Renal cortex interstitium (tissue), 3 donors: ENCODE results near the gene IFI27. TPM values are rescaled to one million over a fixed set of nuclear protein-coding genes. Genes with fewer than 3 reads are reported as not detected.

Experiments
- polyA plus RNA-seq, 3 donors: library from polyadenylated mRNA; unstranded; fragments of 120-200 nt; gene quantifications; one replicate each; pipeline ENCODE4 v1.2.1, GENCODE V29; 2013; ENCODE audit not compliant: insufficient read length in 3 of 3

IFI27 gene
- polyA plus RNA-seq, 3 donors: 5.0 to 15.4 (median 6.5) TPM

Other genes with a start within 250 kb of the IFI27 start
- gene FAM181A, start 183.4 kb upstream of the IFI27 start, polyA plus RNA-seq: not detected
- gene ASB2, start 134.2 kb upstream of the IFI27 start, polyA plus RNA-seq: under 1 TPM; 0.29 to 0.88 (median 0.31) TPM
- not detected for gene CCDC197, start 113.4 kb upstream of the IFI27 start, polyA plus RNA-seq
- gene OTUB2, start 84.4 kb upstream of the IFI27 start, polyA plus RNA-seq: 1 to 10 TPM; 4.2 to 4.5 (median 4.4) TPM
- gene DDX24, start 29.5 kb upstream of the IFI27 start, polyA plus RNA-seq: 100 to 1,000 TPM; 158 to 177 (median 164) TPM
- 10 to 100 TPM; 24.3 to 35.8 (median 28.0) TPM for gene IFI27L1, start 29.4 kb upstream of the IFI27 start, polyA plus RNA-seq
- 10 to 100 TPM; 22.1 to 28.6 (median 25.7) TPM for gene IFI27L2, start 18.9 kb downstream of the IFI27 start, polyA plus RNA-seq
- under 1 TPM; 0.09 to 0.42 (median 0.19) TPM for gene PPP4R4, start 63.6 kb downstream of the IFI27 start, polyA plus RNA-seq
- gene SERPINA10, start 182.5 kb downstream of the IFI27 start, polyA plus RNA-seq: under 1 TPM; 0.06 to 0.27 (median 0.11) TPM
- gene SERPINA6, start 212.6 kb downstream of the IFI27 start, polyA plus RNA-seq: 1 to 10 TPM; 4.4 to 7.3 (median 7.1) TPM